Measurements from ENCODE around the gene GAREM1. TPM values are rescaled to one million over a fixed set of nuclear protein-coding genes. Genes with fewer than 3 reads are reported as not detected.

GAREM1 gene
- total RNA-seq, 1 experiment from 2014 or later = 4.7 TPM

DNA sequence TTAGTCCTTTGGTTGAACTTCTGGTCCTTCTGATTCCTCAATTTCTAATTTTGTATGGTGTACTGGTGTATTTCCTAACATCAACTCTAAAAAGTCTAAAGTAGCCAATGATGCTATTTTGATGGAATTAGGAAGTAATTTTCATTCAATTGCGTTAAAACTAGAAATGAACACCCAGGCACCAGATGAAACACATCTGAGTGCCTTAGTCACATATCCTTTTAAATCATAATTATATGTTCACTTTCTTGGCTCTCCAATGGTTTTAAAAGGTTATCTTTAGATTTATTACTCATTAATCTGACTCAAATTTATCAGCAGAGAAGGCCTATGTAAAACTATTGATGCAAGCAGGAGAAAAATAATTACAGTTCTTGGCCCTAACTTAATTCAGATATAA, 119.7 kb downstream of the GAREM1 start:
- BruUV-seq (replicated peaks) = no TSS peak
- H3K4me3 ChIP-seq (ENCODE audit: low read depth in 2 of 2, low read length in 2 of 2) = no peak overlapping the region
- DNase-seq (ENCODE audit: low read depth, low spot score) (no peak), ATAC-seq (no peak)
- in situ Hi-C loops (cut with HindIII; ENCODE audit: low pct_unique_long_range_greater_than_20kb, low sequenced_read_pairs) (no loop called here), intact Hi-C loops (cut with micrococcal nuclease; ENCODE audit: unreplicated experiment) (no loop called here)
- H3K9me3 ChIP-seq (ENCODE audit: control insufficient read depth, insufficient read depth, low read depth, low read length) = no peaks in the 10 kb centered on the region
- no peaks in the 10 kb centered on the region for H3K36me3 ChIP-seq (ENCODE audit: control insufficient read depth, insufficient read depth, low read length)
- TF ChIP-seq TCF7L2 (IDR thresholded peaks at IDR 0.05; ENCODE audit: low read depth, low read length) = no peak
- no peak for TF ChIP-seq REST (IDR thresholded peaks at IDR 0.05; ENCODE audit: insufficient read depth in 1 of 2, low read depth in 2 of 2, low read length in 1 of 2)
- TF ChIP-seq POLR2AphosphoS5 (IDR thresholded peaks at IDR 0.05; ENCODE audit: low read depth, low read length) = no peak
- TF ChIP-seq SIN3A (IDR thresholded peaks at IDR 0.05; ENCODE audit: borderline replicate concordance, insufficient read depth, low read depth, low read length) = no peak
- TF ChIP-seq, protein P1, sequence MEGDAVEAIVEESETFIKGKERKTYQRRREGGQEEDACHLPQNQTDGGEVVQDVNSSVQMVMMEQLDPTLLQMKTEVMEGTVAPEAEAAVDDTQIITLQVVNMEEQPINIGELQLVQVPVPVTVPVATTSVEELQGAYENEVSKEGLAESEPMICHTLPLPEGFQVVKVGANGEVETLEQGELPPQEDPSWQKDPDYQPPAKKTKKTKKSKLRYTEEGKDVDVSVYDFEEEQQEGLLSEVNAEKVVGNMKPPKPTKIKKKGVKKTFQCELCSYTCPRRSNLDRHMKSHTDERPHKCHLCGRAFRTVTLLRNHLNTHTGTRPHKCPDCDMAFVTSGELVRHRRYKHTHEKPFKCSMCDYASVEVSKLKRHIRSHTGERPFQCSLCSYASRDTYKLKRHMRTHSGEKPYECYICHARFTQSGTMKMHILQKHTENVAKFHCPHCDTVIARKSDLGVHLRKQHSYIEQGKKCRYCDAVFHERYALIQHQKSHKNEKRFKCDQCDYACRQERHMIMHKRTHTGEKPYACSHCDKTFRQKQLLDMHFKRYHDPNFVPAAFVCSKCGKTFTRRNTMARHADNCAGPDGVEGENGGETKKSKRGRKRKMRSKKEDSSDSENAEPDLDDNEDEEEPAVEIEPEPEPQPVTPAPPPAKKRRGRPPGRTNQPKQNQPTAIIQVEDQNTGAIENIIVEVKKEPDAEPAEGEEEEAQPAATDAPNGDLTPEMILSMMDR (IDR thresholded peaks at IDR 0.05) = no peak
- no peaks in the 10 kb centered on the region for H3K27me3 ChIP-seq (ENCODE audit: control insufficient read depth, insufficient read depth, low read length)
- H3K4me1 ChIP-seq (ENCODE audit: control insufficient read depth, insufficient read depth, low read length) = peaks cover 6% of the 10 kb centered on the region; the same call in 1 of the 2 replicates
- ChIA-PET POLR2A (no interaction called here), CTCF (no interaction called here)
- no peak overlapping the region for H3K27ac ChIP-seq (ENCODE audit: low read length)

GRCh38 chr18:32349728-32350395, 120.8 kb downstream of the GAREM1 start:
- TF ChIP-seq TCF7L2 (IDR thresholded peaks at IDR 0.05; ENCODE audit: low read depth, low read length) (no peak), SIN3A (IDR thresholded peaks at IDR 0.05; ENCODE audit: borderline replicate concordance, insufficient read depth, low read depth, low read length) (no peak), REST (IDR thresholded peaks at IDR 0.05; ENCODE audit: insufficient read depth in 1 of 2, low read depth in 2 of 2, low read length in 1 of 2) (no peak), POLR2AphosphoS5 (IDR thresholded peaks at IDR 0.05; ENCODE audit: low read depth, low read length) (no peak)
- TF ChIP-seq, protein P1 (IDR thresholded peaks at IDR 0.05) = no peak
- CTCF ChIA-PET = no interaction called here
- in situ Hi-C loops (cut with HindIII; ENCODE audit: low pct_unique_long_range_greater_than_20kb, low sequenced_read_pairs) (no loop called here), intact Hi-C loops (cut with micrococcal nuclease; ENCODE audit: unreplicated experiment) (no loop called here)
- Histone ChIP-seq H3K9me3 (ENCODE audit: control insufficient read depth, insufficient read depth, low read depth, low read length) (no peaks in the 10 kb centered on the region), H3K4me3 (ENCODE audit: low read depth in 2 of 2, low read length in 2 of 2) (no peak overlapping the region; a peak in 1 of 4 replicates), H3K27ac (ENCODE audit: low read length) (no peak overlapping the region), H3K36me3 (ENCODE audit: control insufficient read depth, insufficient read depth, low read length) (no peaks in the 10 kb centered on the region), H3K4me1 (ENCODE audit: control insufficient read depth, insufficient read depth, low read length) (peaks cover 6% of the 10 kb centered on the region; the same call in 1 of the 2 replicates), H3K27me3 (ENCODE audit: control insufficient read depth, insufficient read depth, low read length) (no peaks in the 10 kb centered on the region)
- DNase-seq (ENCODE audit: low read depth, low spot score) (peak; percentile 80), ATAC-seq (no peak)
- POLR2A ChIA-PET = no interaction called here
- no TSS peak for BruUV-seq (replicated peaks)

All from Panc1 (cell line).